Activated CD4-positive, CD25-positive, alpha-beta regulatory T cell treated with anti-CD3 and anti-CD28 coated beads, Interleukin-2, amount 50 U/mL, for 72 hours (primary cell): Measurements from ENCODE around the gene R3HCC1L.

Experiments
- DNase-seq: peaks from one replicate; pipeline ENCODE4 v3.0.0; 2021

R3HCC1L gene

DNA sequence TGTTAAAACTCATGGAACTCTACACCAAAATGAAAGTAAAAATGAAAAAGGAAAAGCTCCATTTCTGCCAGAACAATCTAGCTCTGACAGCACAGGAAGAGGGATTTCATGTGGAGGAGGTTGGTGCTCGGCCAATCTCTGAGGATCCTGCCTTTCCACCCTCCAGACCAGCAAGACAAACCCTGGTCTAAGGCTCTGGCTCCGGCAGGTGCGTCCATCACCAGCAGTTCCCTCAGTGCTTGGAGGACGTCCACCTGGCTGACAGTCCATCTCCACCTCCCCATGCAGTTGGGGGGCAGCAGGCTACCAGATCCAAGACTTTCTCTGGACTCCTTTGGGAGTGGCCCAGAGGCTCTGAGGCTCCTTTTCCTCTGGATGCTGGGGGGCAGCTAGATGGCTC is 158.5 kb downstream of the R3HCC1L start:
- DNase-seq: no peak

DNA sequence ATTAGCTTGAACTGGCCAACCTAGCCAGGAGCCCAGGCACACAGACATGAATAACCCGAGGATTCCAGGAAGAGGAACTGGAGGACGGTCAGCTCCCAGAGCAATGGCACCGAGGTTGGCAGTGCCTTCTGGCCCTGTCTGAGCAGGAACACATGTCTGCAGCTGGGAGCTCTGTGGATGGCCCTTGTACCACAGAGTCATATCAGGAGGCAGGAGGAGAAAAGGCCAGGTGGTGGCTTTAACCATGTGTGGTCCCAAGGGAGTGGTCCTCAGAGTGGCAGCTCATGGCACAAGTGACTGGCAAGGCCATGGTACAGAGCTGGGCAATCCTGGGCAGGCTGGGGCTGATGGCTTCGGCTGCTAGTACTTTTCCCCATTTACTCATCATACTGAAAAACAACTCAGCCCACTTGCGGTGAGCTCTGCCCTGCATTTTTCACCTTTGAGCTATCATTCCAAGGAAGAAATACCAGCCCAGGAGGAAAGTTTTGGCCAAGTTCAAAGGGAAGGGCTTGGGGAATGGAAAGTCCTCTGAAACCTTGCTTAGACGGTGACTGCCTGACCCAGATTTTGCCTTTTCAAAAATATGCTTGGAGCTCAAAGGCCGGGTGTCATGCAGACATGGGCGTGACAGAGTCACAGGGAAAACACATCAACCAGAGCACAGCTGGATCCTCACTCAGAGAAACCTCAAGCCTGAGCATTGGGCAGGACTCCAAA is 159.3 kb downstream of the R3HCC1L start:
- DNase-seq: no peak

DNA sequence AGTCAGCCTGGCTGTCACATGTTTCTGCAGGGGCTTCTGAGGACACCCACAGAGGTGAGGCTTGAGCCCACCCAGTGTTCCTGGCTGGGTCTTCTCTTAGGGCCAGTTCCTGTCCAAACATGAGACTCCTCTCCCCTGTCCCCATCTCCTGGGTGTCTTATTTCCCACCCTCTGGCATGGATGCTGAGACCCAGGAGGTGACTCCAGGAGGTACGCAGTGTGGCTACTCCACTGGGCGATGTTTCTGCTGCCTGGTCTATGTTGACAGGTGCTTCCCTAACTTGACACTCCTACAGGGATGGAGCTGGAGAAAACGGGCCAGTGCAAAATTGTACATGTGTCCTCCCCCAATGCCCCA is 159.8 kb downstream of the R3HCC1L start:
- no peak for DNase-seq
